Thyroid gland (tissue), 4 donors: Measurements from ENCODE around the gene EFNA5. TPM values are rescaled to one million over a fixed set of nuclear protein-coding genes. Genes with fewer than 3 reads are reported as not detected.

Source experiments
- DNase-seq, 2 donors: peaks; one replicate each; pipeline ENCODE4 v3.0.0-alpha.2; 2019
- H3K27ac ChIP-seq, 3 donors: fragments of 200-600 bp; sonication (generic); 1 replicate in 2 of 3; 2 replicates in 1 of 3; pipeline ENCODE4 v1.5.1; 2016 to 2019; ENCODE audit warnings: mild to moderate bottlenecking in 1 of 3, moderate library complexity in 1 of 3
- H3K27me3 ChIP-seq: fragments of 200-600 bp; sonication (generic); one replicate; pipeline ENCODE4 v1.5.1; 2019
- H3K36me3 ChIP-seq, 2 donors: fragments of 200-600 bp; sonication (generic); one replicate each; pipeline ENCODE4 v1.5.1; 2016 to 2019
- H3K4me1 ChIP-seq, 2 donors: fragments of 200-600 bp; sonication (generic); one replicate each; pipeline ENCODE4 v1.5.1; 2017 to 2019
- H3K4me3 ChIP-seq, 3 donors: fragments of 200-600 bp; sonication (generic); replicated peaks in 1 of 3; 1 replicate in 2 of 3; 2 replicates in 1 of 3; pipeline ENCODE4 v1.5.1; 2016; ENCODE audit warnings: mild to moderate bottlenecking in 1 of 3
- H3K9me3 ChIP-seq: fragments of 200-600 bp; sonication (generic); one replicate; pipeline ENCODE4 v1.5.1; 2017
- CTCF ChIP-seq, 6 experiments: fragments of 200-600 bp in 3 of 6; fragments of 450-650 bp in 3 of 6; sonication (generic) in 3 of 6; IDR thresholded peaks; one replicate each; pipeline ENCODE4 v1.5.1; 2016 to 2019; ENCODE audit warnings: antibody characterized with exemption in 6 of 6, mild to moderate bottlenecking in 2 of 6, inconsistent platforms in 1 of 6, moderate library complexity in 1 of 6
- POLR2A ChIP-seq, 2 donors: fragments of 450-650 bp; IDR thresholded peaks; one replicate each; pipeline ENCODE4 v1.6.1; 2017; ENCODE audit warnings: antibody characterized with exemption in 2 of 2, mild to moderate bottlenecking in 2 of 2, moderate library complexity in 1 of 2
- WGBS, 2 donors: methylation state at CpG; one replicate each; pipeline ENCODE4 v1.1.5; 2017; 5-methylcytosine and 5-hydroxymethylcytosine counted together
- intact Hi-C: fragments of 100-400 bp; cut with DNase I; formaldehyde crosslinking; loops from one replicate; pipeline ENCODE4 v1.15.1; 2023
- total RNA-seq, 4 donors: library from RNA; depleted of rRNA; stranded (reverse); fragments of >200 nt; gene quantifications; one replicate each; pipeline ENCODE4 v1.2.3, GENCODE V29; 2016

EFNA5 gene
- total RNA-seq, 4 donors from 2014 or later, result 5.7 to 17.2 (median 6.4) TPM

GRCh38 chr5:107330903-107331302 is 339.8 kb downstream of the EFNA5 start:
- WGBS, 2 donors, result 90 to 97% methylated on average over 9 of the region's 9 CpGs
- no peaks in the 10 kb centered on the region for H3K36me3 ChIP-seq
- TF ChIP-seq CTCF (IDR thresholded peaks at IDR 0.05) (no peak), POLR2A (IDR thresholded peaks at IDR 0.05) (no peak)
- H3K9me3 ChIP-seq, result no peaks in the 10 kb centered on the region
- H3K27ac ChIP-seq, result no peak overlapping the region
- no peak overlapping the region for H3K4me3 ChIP-seq
- intact Hi-C loops, result no loop called here
- DNase-seq, result no peak
- no peaks in the 10 kb centered on the region for H3K4me1 ChIP-seq
- no peaks in the 10 kb centered on the region for H3K27me3 ChIP-seq

GRCh38 chr5:107329850-107330249 is 340.9 kb downstream of the EFNA5 start:
- no peak overlapping the region for H3K27ac ChIP-seq
- no peak for TF ChIP-seq CTCF (IDR thresholded peaks at IDR 0.05)
- TF ChIP-seq POLR2A (IDR thresholded peaks at IDR 0.05), result no peak
- H3K27me3 ChIP-seq, result no peaks in the 10 kb centered on the region
- DNase-seq, result no peak
- H3K9me3 ChIP-seq, result no peaks in the 10 kb centered on the region
- no peaks in the 10 kb centered on the region for H3K4me1 ChIP-seq
- H3K36me3 ChIP-seq, result no peaks in the 10 kb centered on the region
- H3K4me3 ChIP-seq, result no peak overlapping the region
- intact Hi-C loops, result no loop called here
